H9 (cell line): ENCODE results near the gene ASAP3. TPM values are rescaled to one million over a fixed set of nuclear protein-coding genes. Genes with fewer than 3 reads are reported as not detected.

Experiments used
- DNase-seq: peaks from one replicate; pipeline ENCODE4 v3.0.0-alpha.2; 2017
- H2AFZ ChIP-seq: one replicate; pipeline ENCODE4 v1.6.1; 2013; ENCODE audit warnings: mild to moderate bottlenecking, low read length, control low read depth, moderate library complexity
- H2AK5ac ChIP-seq: 2 replicates; pipeline ENCODE4 v1.6.1; 2013; ENCODE audit warnings: low read length, control low read depth, mixed read lengths; ENCODE audit not compliant: insufficient read length
- H2BK120ac ChIP-seq: one replicate; pipeline ENCODE4 v1.6.1; 2013; ENCODE audit warnings: low read depth, mild to moderate bottlenecking, low read length, control low read depth, inconsistent platforms; ENCODE audit not compliant: poor library complexity, severe bottlenecking
- H2BK12ac ChIP-seq: 2 replicates; pipeline ENCODE4 v1.6.1; 2013; ENCODE audit warnings: low read length, control low read depth, mixed read lengths, low read depth; ENCODE audit not compliant: insufficient read length
- H2BK15ac ChIP-seq: 2 replicates; pipeline ENCODE4 v1.6.1; 2013; ENCODE audit warnings: low read depth, low read length, control low read depth
- H2BK20ac ChIP-seq: one replicate; pipeline ENCODE4 v1.6.1; 2013; ENCODE audit warnings: low read depth, mild to moderate bottlenecking, low read length, control low read depth, inconsistent platforms; ENCODE audit not compliant: poor library complexity, severe bottlenecking
- H2BK5ac ChIP-seq: 2 replicates; pipeline ENCODE4 v1.6.1; 2013; ENCODE audit warnings: low read length, control low read depth, mixed read lengths; ENCODE audit not compliant: insufficient read length
- H3K14ac ChIP-seq: 2 replicates; pipeline ENCODE4 v1.6.1; 2013; ENCODE audit warnings: low read length, control low read depth; ENCODE audit not compliant: insufficient read depth
- H3K18ac ChIP-seq: 2 replicates; pipeline ENCODE4 v1.6.1; 2013; ENCODE audit warnings: low read depth, mild to moderate bottlenecking, mixed read lengths, low read length, control low read depth; ENCODE audit not compliant: insufficient read length
- H3K23ac ChIP-seq: 2 replicates; pipeline ENCODE4 v1.6.1; 2013; ENCODE audit warnings: low read length, control low read depth, mixed read lengths, low read depth; ENCODE audit not compliant: insufficient read length
- H3K23me2 ChIP-seq: 2 replicates; pipeline ENCODE4 v1.6.1; 2013; ENCODE audit warnings: low read depth, mild to moderate bottlenecking, mixed read lengths, low read length, control low read depth; ENCODE audit not compliant: insufficient read length, poor library complexity, severe bottlenecking
- H3K27ac ChIP-seq: 2 replicates; pipeline ENCODE4 v1.5.1; 2013; ENCODE audit warnings: low read length, control low read depth, mixed read lengths, low read depth; ENCODE audit not compliant: insufficient read length
- H3K27me3 ChIP-seq: 2 replicates; pipeline ENCODE4 v1.6.1; 2013; ENCODE audit warnings: low read length, control low read depth, inconsistent platforms; ENCODE audit not compliant: insufficient read depth
- H3K4ac ChIP-seq: 2 replicates; pipeline ENCODE4 v1.6.1; 2013; ENCODE audit warnings: low read depth, mild to moderate bottlenecking, control low read depth, inconsistent platforms, low read length, moderate library complexity
- H3K4me1 ChIP-seq: 2 replicates; pipeline ENCODE4 v1.6.1; 2013; ENCODE audit warnings: low read length, control low read depth, inconsistent platforms; ENCODE audit not compliant: insufficient read depth
- H3K4me2 ChIP-seq: 2 replicates; pipeline ENCODE4 v1.6.1; 2013; ENCODE audit warnings: low read length, control low read depth, mixed read lengths; ENCODE audit not compliant: insufficient read length, insufficient read depth
- H3K56ac ChIP-seq: 2 replicates; pipeline ENCODE4 v1.6.1; 2013; ENCODE audit warnings: low read depth, mild to moderate bottlenecking, mixed read lengths, low read length, control low read depth; ENCODE audit not compliant: insufficient read length
- H3K79me1 ChIP-seq: 2 replicates; pipeline ENCODE4 v1.6.1; 2013; ENCODE audit warnings: low read depth, mild to moderate bottlenecking, moderate library complexity, low read length, control low read depth, inconsistent platforms; ENCODE audit not compliant: insufficient read depth, poor library complexity, severe bottlenecking
- H3K79me2 ChIP-seq: 2 replicates; pipeline ENCODE4 v1.6.1; 2013; ENCODE audit warnings: low read length, control low read depth, inconsistent platforms; ENCODE audit not compliant: insufficient read depth
- H3K9ac ChIP-seq: 2 replicates; pipeline ENCODE4 v1.6.1; 2013; ENCODE audit warnings: low read length, control low read depth, mixed read lengths; ENCODE audit not compliant: insufficient read length; ENCODE audit errors: extremely low read depth
- H3K9me3 ChIP-seq: one replicate; pipeline ENCODE4 v1.6.1; 2013; ENCODE audit warnings: low read depth, low read length, inconsistent platforms; ENCODE audit not compliant: control insufficient read depth
- H3T11ph ChIP-seq: one replicate; pipeline ENCODE4 v1.6.1; 2013; ENCODE audit warnings: mild to moderate bottlenecking, low read length, control low read depth, inconsistent platforms
- H4K20me1 ChIP-seq: one replicate; pipeline ENCODE4 v1.6.1; 2013; ENCODE audit not compliant: control insufficient read depth, insufficient read length, insufficient read depth
- H4K5ac ChIP-seq: 2 replicates; pipeline ENCODE4 v1.6.1; 2013; ENCODE audit warnings: low read depth, mild to moderate bottlenecking, mixed read lengths, low read length, control low read depth; ENCODE audit not compliant: insufficient read length
- H4K8ac ChIP-seq: replicated peaks from 2 replicates; pipeline ENCODE4 v1.6.1; 2013; ENCODE audit warnings: low read length, control low read depth, mixed read lengths, low read depth; ENCODE audit not compliant: insufficient read length
- H4K91ac ChIP-seq: 2 replicates; pipeline ENCODE4 v1.6.1; 2013; ENCODE audit warnings: low read depth, mild to moderate bottlenecking, moderate library complexity, mixed read lengths, low read length, control low read depth; ENCODE audit not compliant: insufficient read length
- H3K27ac Mint-ChIP-seq, 3 experiments: 2 replicates in 2 of 3; 3 replicates in 1 of 3; pipeline ENCODE4 v1.8.0; 2020 to 2021; ENCODE audit warnings: mixed read lengths in 3 of 3, mild to moderate bottlenecking in 1 of 3, moderate library complexity in 1 of 3
- H3K27me3 Mint-ChIP-seq: 2 replicates; pipeline ENCODE4 v1.8.0; 2021; ENCODE audit warnings: low read depth, mild to moderate bottlenecking, moderate library complexity, mixed read lengths
- H3K36me3 Mint-ChIP-seq, 3 experiments: 2 replicates in 2 of 3; 3 replicates in 1 of 3; pipeline ENCODE4 v1.8.0; 2020 to 2021; ENCODE audit warnings: low read depth in 3 of 3, mixed read lengths in 3 of 3; ENCODE audit not compliant: insufficient read depth in 1 of 3
- H3K4me1 Mint-ChIP-seq, 2 experiments: 2 replicates each; pipeline ENCODE4 v1.8.0; 2020; ENCODE audit warnings: mixed read lengths in 2 of 2
- H3K4me3 Mint-ChIP-seq, 2 experiments: 2 replicates in 1 of 2; 3 replicates in 1 of 2; pipeline ENCODE4 v1.8.0; 2020 to 2021; ENCODE audit warnings: mild to moderate bottlenecking in 2 of 2, mixed read lengths in 2 of 2, moderate library complexity in 1 of 2
- H3K9me3 Mint-ChIP-seq, 2 experiments: 2 replicates in 1 of 2; 3 replicates in 1 of 2; pipeline ENCODE4 v1.8.0; 2020; ENCODE audit warnings: mild to moderate bottlenecking in 2 of 2, mixed read lengths in 2 of 2, moderate library complexity in 1 of 2
- WGBS: extraction: QIAGEN DNeasy Blood & Tissue Kit; methylation state at CpG from one replicate; pipeline ENCODE4 v1.1.7; 2013; ENCODE audit warnings: missing lambda C conversion rate, low lambda C conversion rate, mixed read lengths; ENCODE audit not compliant: insufficient read length; ENCODE audit errors: extremely low coverage; 5-methylcytosine and 5-hydroxymethylcytosine counted together
- total RNA-seq: library from RNA; stranded (reverse); gene quantifications from 2 replicates; pipeline ENCODE4 v1.2.1, GENCODE V29; 2021
- TF ChIP-seq, protein P1 (sequence below): fragments of 200-600 bp; sonication (generic); conservative IDR thresholded peaks from 3 replicates; pipeline ENCODE4 v1.8.0; 2021; ENCODE audit warnings: antibody characterized with exemption, mild to moderate bottlenecking

The ASAP3 gene
- total RNA-seq, 1 experiment from 2014 or later = 26.7 TPM

DNA sequence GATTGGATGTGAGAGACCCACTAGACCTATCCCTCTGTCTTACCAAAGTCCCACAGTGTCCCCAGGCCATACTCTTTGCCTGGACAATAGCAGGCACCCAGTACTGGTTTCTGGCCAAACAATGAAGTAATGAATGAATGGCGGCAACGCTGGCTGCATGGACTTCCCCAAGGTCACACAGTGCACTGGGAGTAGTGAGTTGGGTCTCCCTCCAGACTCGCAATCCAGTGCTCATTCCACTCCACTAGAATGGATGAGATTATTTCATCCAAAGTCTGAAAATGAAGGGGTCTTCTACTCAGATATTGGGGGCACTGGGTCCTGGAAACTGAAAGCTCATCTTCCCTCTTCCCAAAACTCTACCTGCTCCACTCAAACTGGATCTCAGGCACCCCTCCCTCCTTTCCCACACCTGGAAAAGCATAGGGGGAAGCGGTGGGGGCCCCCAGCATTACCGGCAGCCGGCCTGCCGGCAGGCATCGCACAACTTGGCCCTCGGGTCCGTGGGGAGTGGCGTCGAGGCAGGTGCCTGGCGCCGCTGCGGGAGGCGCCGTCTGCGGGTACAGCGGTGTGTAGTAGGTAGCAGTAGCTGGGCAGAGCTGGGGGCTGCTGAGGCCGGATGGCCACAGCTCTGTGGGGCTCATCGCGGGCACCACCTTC is 46.2 kb upstream of the ASAP3 start:
- H4K8ac ChIP-seq = no peak overlapping the region
- H2BK5ac ChIP-seq = no peak overlapping the region
- no peak overlapping the region for H3K23ac ChIP-seq
- no peak overlapping the region for H2AFZ ChIP-seq
- H3K23me2 ChIP-seq = peaks cover 3% of the 10 kb centered on the region
- H3K4ac ChIP-seq = no peak overlapping the region
- Mint-ChIP-seq H3K36me3 (no peaks in the 10 kb centered on the region; a peak in 1 of 7 replicates), H3K27me3 (peaks cover 53% of the 10 kb centered on the region), H3K27ac (no peak overlapping the region), H3K9me3 (no peaks in the 10 kb centered on the region), H3K4me3 (peak overlapping the region; percentile 77 to 79), H3K4me1 (peaks cover 24 to 38% of the 10 kb centered on the region in 2 experiments)
- H3K14ac ChIP-seq = peak overlapping the region; percentile 92; the same call in 1 of the 2 replicates
- H3K9me3 ChIP-seq = no peaks in the 10 kb centered on the region
- H3K27ac ChIP-seq = no peak overlapping the region
- peaks cover 4% of the 10 kb centered on the region; the same call in 1 of the 2 replicates for H3K27me3 ChIP-seq
- no peak overlapping the region for H3K18ac ChIP-seq
- H3K79me1 ChIP-seq = no peaks in the 10 kb centered on the region
- H3K4me1 ChIP-seq = 0 out of 2 replicates have a peak, but pooled peaks cover 2% of the 10 kb centered on the region
- H4K5ac ChIP-seq = no peak overlapping the region
- no peak overlapping the region for H4K91ac ChIP-seq
- no peak overlapping the region for H2AK5ac ChIP-seq
- H3T11ph ChIP-seq = no peak overlapping the region
- no peaks in the 10 kb centered on the region for H3K79me2 ChIP-seq
- no peak overlapping the region for H2BK20ac ChIP-seq
- H3K9ac ChIP-seq = no peak overlapping the region
- H3K56ac ChIP-seq = no peak overlapping the region
- peak overlapping the region; percentile 36 for H3K4me2 ChIP-seq
- DNase-seq = no peak
- TF ChIP-seq, protein P1, sequence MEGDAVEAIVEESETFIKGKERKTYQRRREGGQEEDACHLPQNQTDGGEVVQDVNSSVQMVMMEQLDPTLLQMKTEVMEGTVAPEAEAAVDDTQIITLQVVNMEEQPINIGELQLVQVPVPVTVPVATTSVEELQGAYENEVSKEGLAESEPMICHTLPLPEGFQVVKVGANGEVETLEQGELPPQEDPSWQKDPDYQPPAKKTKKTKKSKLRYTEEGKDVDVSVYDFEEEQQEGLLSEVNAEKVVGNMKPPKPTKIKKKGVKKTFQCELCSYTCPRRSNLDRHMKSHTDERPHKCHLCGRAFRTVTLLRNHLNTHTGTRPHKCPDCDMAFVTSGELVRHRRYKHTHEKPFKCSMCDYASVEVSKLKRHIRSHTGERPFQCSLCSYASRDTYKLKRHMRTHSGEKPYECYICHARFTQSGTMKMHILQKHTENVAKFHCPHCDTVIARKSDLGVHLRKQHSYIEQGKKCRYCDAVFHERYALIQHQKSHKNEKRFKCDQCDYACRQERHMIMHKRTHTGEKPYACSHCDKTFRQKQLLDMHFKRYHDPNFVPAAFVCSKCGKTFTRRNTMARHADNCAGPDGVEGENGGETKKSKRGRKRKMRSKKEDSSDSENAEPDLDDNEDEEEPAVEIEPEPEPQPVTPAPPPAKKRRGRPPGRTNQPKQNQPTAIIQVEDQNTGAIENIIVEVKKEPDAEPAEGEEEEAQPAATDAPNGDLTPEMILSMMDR = no peak
- no peak overlapping the region for H2BK12ac ChIP-seq
- WGBS = no CpG with 5 or more reads among the region's 22 CpGs
- no peak overlapping the region for H2BK15ac ChIP-seq
- no peak overlapping the region for H2BK120ac ChIP-seq
- H4K20me1 ChIP-seq = peaks cover 3% of the 10 kb centered on the region
